CD4-positive, CD25-positive, alpha-beta regulatory T cell (primary cell): Measurements from ENCODE around the gene CISH. TPM values are rescaled to one million over a fixed set of nuclear protein-coding genes. Genes with fewer than 3 reads are reported as not detected.
A peak's percentile ranks its signal among the peaks of the same experiment; 100 is the strongest.

Experiments
- ATAC-seq, 2 donors: fragments of 150-1000 bp; cut with Tn5 transposase; one replicate each; pipeline ENCODE4 v1.10.0; 2021; ENCODE audit warnings: low read depth in 2 of 2, moderate number of reproducible peaks in 2 of 2, moderate library complexity in 1 of 2
- DNase-seq, 3 donors: peaks; one replicate each; pipeline versions ENCODE4 v3.0.0 to v3.0.0-alpha.2; 2012 to 2022; ENCODE audit warnings: mixed read lengths in 1 of 3
- H3K27ac ChIP-seq: one replicate; pipeline ENCODE4 v1.7.0; 2013; ENCODE audit warnings: mild to moderate bottlenecking, low read length; ENCODE audit not compliant: insufficient read depth, poor library complexity, severe bottlenecking
- H3K27me3 ChIP-seq: one replicate; pipeline ENCODE4 v1.7.0; 2013; ENCODE audit warnings: low read length; ENCODE audit not compliant: control insufficient read depth, insufficient read depth
- H3K36me3 ChIP-seq: one replicate; pipeline ENCODE4 v1.7.0; 2013; ENCODE audit warnings: mild to moderate bottlenecking, low read length, moderate library complexity; ENCODE audit not compliant: control insufficient read depth, insufficient read depth
- H3K4me1 ChIP-seq: 2 replicates; pipeline ENCODE4 v1.7.0; 2013; ENCODE audit warnings: mild to moderate bottlenecking, low read length; ENCODE audit not compliant: insufficient read depth, control insufficient read depth, poor library complexity, severe bottlenecking
- H3K4me3 ChIP-seq: one replicate; pipeline ENCODE4 v1.7.0; 2013; ENCODE audit warnings: low read depth, mild to moderate bottlenecking, low read length, moderate library complexity
- H3K9me3 ChIP-seq, 2 experiments: 1 replicate in 1 of 2; 2 replicates in 1 of 2; pipeline ENCODE4 v1.7.0; 2013; ENCODE audit warnings: low read length in 2 of 2, mild to moderate bottlenecking in 1 of 2, moderate library complexity in 1 of 2; ENCODE audit not compliant: control insufficient read depth in 2 of 2
- H3K27ac Mint-ChIP-seq, 3 donors: one replicate each; pipeline ENCODE4 v1.8.0; 2020 to 2022; ENCODE audit warnings: mild to moderate bottlenecking in 3 of 3, mixed read lengths in 3 of 3, moderate library complexity in 2 of 3
- H3K27me3 Mint-ChIP-seq: one replicate; pipeline ENCODE4 v1.8.0; 2022; ENCODE audit warnings: mild to moderate bottlenecking, mixed read lengths
- H3K36me3 Mint-ChIP-seq: one replicate; pipeline ENCODE4 v1.8.0; 2020; ENCODE audit warnings: mixed read lengths
- H3K4me1 Mint-ChIP-seq, 4 donors: one replicate each; pipeline ENCODE4 v1.8.0; 2020 to 2022; ENCODE audit warnings: mixed read lengths in 4 of 4, mild to moderate bottlenecking in 1 of 4
- H3K4me3 Mint-ChIP-seq, 4 donors: one replicate each; pipeline ENCODE4 v1.8.0; 2020 to 2022; ENCODE audit warnings: mild to moderate bottlenecking in 4 of 4, mixed read lengths in 4 of 4, moderate library complexity in 3 of 4
- H3K9me3 Mint-ChIP-seq, 7 donors: one replicate each; pipeline ENCODE4 v1.8.0; 2020 to 2022; ENCODE audit warnings: mixed read lengths in 7 of 7, mild to moderate bottlenecking in 3 of 7, moderate library complexity in 2 of 7
- polyA plus RNA-seq, 4 donors: library from polyadenylated mRNA; unstranded; fragments of 300-500 nt; fragmentation: Illumina TruSeq; gene quantifications; one replicate each; pipeline ENCODE4 v1.2.3, GENCODE V29; 2021
- total RNA-seq: library from RNA; stranded (reverse); gene quantifications from one replicate; pipeline ENCODE4 v1.2.3, GENCODE V29; 2022

The CISH gene
- total and polyA plus RNA-seq, 5 donors from 2014 or later = 23.4 to 66.7 (median 57.0) TPM

DNA sequence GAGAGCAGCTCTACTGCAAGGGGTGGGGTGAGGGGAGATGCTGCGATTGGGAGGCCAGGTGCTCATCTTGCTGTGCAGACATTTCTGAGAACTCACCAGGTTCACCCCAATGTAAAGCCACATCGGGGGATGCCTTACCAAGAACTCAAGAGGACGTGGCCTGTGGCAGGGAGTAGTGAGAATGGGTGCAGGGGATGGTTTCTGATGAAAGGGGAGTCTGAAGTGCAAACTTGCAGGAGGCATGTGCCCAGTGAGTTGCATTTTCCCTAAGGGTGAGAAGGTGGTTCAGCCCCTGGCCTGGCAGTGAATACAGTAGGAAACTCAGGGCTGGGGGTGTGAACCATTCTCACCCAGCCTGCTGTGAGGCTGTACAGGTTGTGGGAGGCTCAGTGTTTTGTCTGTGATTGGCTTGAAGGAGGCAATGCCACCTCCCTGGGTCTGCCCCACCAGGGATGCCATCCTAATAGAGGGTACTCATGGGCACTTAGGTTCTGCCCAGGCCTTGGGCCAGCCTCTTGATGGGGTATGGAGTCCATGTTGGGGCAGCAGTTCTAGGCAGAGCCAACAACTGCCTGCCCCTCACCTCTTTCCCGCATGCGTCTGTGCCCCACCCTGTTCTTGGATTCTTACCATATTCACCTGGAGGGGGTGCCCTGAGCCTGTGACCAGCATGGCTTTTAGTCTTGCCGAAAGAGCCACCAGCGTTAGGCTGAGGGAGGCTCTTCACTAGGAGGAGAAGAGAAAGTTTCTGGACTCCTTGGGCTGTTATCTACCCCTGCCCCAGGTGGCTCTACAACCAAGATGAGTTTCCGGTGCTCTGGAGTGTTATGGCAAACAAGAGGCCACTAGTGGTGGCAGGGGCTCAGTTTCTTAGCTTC lies 37.8 kb downstream of the CISH start:
- H3K27me3 Mint-ChIP-seq = no peaks in the 10 kb centered on the region
- peak overlapping the region; percentile 53 for H3K4me3 ChIP-seq
- H3K9me3 ChIP-seq = no peaks in the 10 kb centered on the region
- peaks cover 0 to 77% (median 50%) of the 10 kb centered on the region in 4 donors for H3K4me1 Mint-ChIP-seq
- ATAC-seq = peak; percentile 66 to 71
- DNase-seq = peak in 2 of 3 donors; percentile 26 to 100
- H3K4me3 Mint-ChIP-seq = peak overlapping the region; percentile 76 to 98 (median 84)
- no peaks in the 10 kb centered on the region for H3K36me3 Mint-ChIP-seq
- H3K27ac Mint-ChIP-seq = peak overlapping the region; percentile 90 to 98 (median 93)
- peak overlapping the region; percentile 75 for H3K27ac ChIP-seq
- peaks cover 13% of the 10 kb centered on the region for H3K36me3 ChIP-seq
- H3K27me3 ChIP-seq = no peaks in the 10 kb centered on the region
- peaks cover 77% of the 10 kb centered on the region for H3K4me1 ChIP-seq
- no peaks in the 10 kb centered on the region for H3K9me3 Mint-ChIP-seq

GRCh38 chr3:50572801-50573371 lies 38.7 kb downstream of the CISH start:
- no peak for ATAC-seq
- Mint-ChIP-seq H3K9me3 (no peaks in the 10 kb centered on the region), H3K27ac (peak overlapping the region; percentile 90 to 98 (median 93)), H3K36me3 (no peaks in the 10 kb centered on the region), H3K4me3 (peak overlapping the region in 3 of 4 donors; percentile 76 to 98 (median 82)), H3K27me3 (no peaks in the 10 kb centered on the region), H3K4me1 (peaks cover under 1 to 82% (median 55%) of the 10 kb centered on the region in 4 donors)
- Histone ChIP-seq H3K4me3 (peak overlapping the region; percentile 61), H3K27ac (peak overlapping the region; percentile 75), H3K36me3 (peaks cover 10% of the 10 kb centered on the region), H3K4me1 (peaks cover 86% of the 10 kb centered on the region), H3K27me3 (no peaks in the 10 kb centered on the region), H3K9me3 (no peaks in the 10 kb centered on the region)
- peak in 1 of 3 donors; percentile 91 for DNase-seq

GRCh38 chr3:50572158-50572557 lies 39.4 kb downstream of the CISH start:
- Mint-ChIP-seq H3K4me3 (peak overlapping the region; percentile 76 to 98 (median 80)), H3K27ac (peak overlapping the region; percentile 90 to 98 (median 93)), H3K9me3 (no peaks in the 10 kb centered on the region), H3K36me3 (no peaks in the 10 kb centered on the region), H3K4me1 (peaks cover 5 to 81% (median 57%) of the 10 kb centered on the region in 4 donors), H3K27me3 (no peaks in the 10 kb centered on the region)
- H3K36me3 ChIP-seq = peaks cover 3% of the 10 kb centered on the region
- peaks cover 92% of the 10 kb centered on the region for H3K4me1 ChIP-seq
- H3K4me3 ChIP-seq = peak overlapping the region; percentile 61
- DNase-seq = peak; percentile 66 to 92 (median 83)
- H3K9me3 ChIP-seq = no peaks in the 10 kb centered on the region
- no peaks in the 10 kb centered on the region for H3K27me3 ChIP-seq
- peak overlapping the region; percentile 75 for H3K27ac ChIP-seq
- peak; percentile 19 to 24 for ATAC-seq

GRCh38 chr3:50571486-50571885 lies 40.1 kb downstream of the CISH start:
- H3K9me3 Mint-ChIP-seq = no peaks in the 10 kb centered on the region
- no peak for ATAC-seq
- H3K4me1 Mint-ChIP-seq = peaks cover 5 to 87% (median 57%) of the 10 kb centered on the region in 4 donors
- H3K36me3 Mint-ChIP-seq = no peaks in the 10 kb centered on the region
- Histone ChIP-seq H3K9me3 (no peaks in the 10 kb centered on the region), H3K4me1 (peaks cover 93% of the 10 kb centered on the region), H3K27me3 (no peaks in the 10 kb centered on the region), H3K4me3 (no peak overlapping the region), H3K27ac (peak overlapping the region; percentile 92), H3K36me3 (no peaks in the 10 kb centered on the region)
- peak overlapping the region in 1 of 3 donors; percentile 52 for H3K27ac Mint-ChIP-seq
- peak overlapping the region in 2 of 4 donors; percentile 41 to 98 for H3K4me3 Mint-ChIP-seq
- H3K27me3 Mint-ChIP-seq = no peaks in the 10 kb centered on the region
- DNase-seq = no peak

GRCh38 chr3:50570508-50571279 lies 40.9 kb downstream of the CISH start:
- Mint-ChIP-seq H3K4me1 (peaks cover 5 to 88% (median 58%) of the 10 kb centered on the region in 4 donors), H3K36me3 (no peaks in the 10 kb centered on the region), H3K4me3 (peak overlapping the region; percentile 93 to 98 (median 98)), H3K9me3 (no peaks in the 10 kb centered on the region), H3K27me3 (no peaks in the 10 kb centered on the region), H3K27ac (peak overlapping the region; percentile 92 to 95 (median 95))
- no peaks in the 10 kb centered on the region for H3K27me3 ChIP-seq
- H3K36me3 ChIP-seq = no peaks in the 10 kb centered on the region
- H3K9me3 ChIP-seq = no peaks in the 10 kb centered on the region
- peaks cover 86% of the 10 kb centered on the region for H3K4me1 ChIP-seq
- peak overlapping the region; percentile 92 for H3K27ac ChIP-seq
- peak overlapping the region; percentile 51 for H3K4me3 ChIP-seq
- ATAC-seq (no peak), DNase-seq (no peak)

DNA sequence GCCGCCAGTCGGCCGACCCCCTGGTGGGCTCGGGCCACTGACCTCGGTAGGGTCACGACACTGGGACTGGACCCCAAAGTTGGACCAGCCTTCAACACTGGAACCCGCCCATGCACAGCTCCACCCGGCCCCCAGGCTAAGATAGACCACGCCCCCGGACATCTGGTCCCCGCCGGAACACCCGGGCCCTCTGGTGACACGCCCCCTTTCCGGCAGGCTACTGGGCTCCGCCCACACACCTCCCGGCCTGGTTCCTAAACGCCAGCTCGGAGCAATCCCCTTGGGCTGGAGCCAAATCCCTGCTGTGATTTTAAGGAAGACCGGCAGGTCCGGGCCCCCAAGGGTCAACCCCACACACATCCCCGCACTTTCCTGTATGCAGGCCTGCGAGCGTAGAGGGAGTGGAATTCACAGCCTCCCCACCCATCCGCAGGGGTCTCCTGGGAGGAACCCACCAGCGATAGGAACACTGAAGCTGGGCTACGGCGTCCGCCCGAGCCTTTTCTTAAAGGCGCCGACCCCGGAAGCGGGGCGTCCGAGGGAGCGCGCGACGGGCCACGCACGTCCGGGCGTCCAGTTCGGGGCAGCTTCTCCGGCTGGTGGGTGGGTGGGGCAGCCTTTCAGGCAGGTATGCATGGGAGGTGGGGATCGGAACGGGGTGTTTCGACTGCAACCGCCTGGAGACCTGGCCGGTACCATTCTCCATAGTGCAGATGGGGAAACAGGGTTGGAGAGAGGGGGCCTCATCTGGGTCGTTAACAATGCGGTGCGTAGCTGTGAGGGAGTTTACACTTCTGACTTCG lies 42.4 kb downstream of the CISH start, which contains the start of gene HEMK1:
HEMK1 (plus strand) TSS at position 576 of the 803 bp plus-strand sequence. CDS start 1,583 bp downstream, outside the sequence.
- H3K9me3 Mint-ChIP-seq = no peaks in the 10 kb centered on the region
- no peaks in the 10 kb centered on the region for H3K27me3 Mint-ChIP-seq
- peak within 1 kb of the TSS; percentile 92 to 98 (median 95) for H3K27ac Mint-ChIP-seq
- H3K4me1 ChIP-seq = peaks cover 74% of the 10 kb centered on the region
- no peaks in the 10 kb centered on the region for H3K36me3 Mint-ChIP-seq
- no peaks in the 10 kb centered on the region for H3K9me3 ChIP-seq
- peak within 1 kb of the TSS; percentile 92 for H3K27ac ChIP-seq
- no peaks in the 10 kb centered on the region for H3K36me3 ChIP-seq
- DNase-seq (peak; percentile 90 to 95 (median 91)), ATAC-seq (peak; percentile 43 to 49)
- H3K4me3 Mint-ChIP-seq = peak within 1 kb of the TSS; percentile 93 to 98 (median 98)
- H3K4me3 ChIP-seq = peak within 1 kb of the TSS; percentile 75
- peaks cover 5 to 79% (median 57%) of the 10 kb centered on the region in 4 donors for H3K4me1 Mint-ChIP-seq
- H3K27me3 ChIP-seq = no peaks in the 10 kb centered on the region
